ENCODE measurements around the gene RNF8.
A peak's percentile ranks its signal among the peaks of the same experiment; 100 is the strongest.
"Not testable (repeated sequence)": the region's sequence is repeated elsewhere in the genome, so short reads cannot be mapped to it uniquely, and the experiment has no call there.

RNF8 gene

GRCh38 chr6:37321516-37322415 lies 32.0 kb upstream of the RNF8 start:
- DNase-seq = no peak

- no peak for DNase-seq
Measured at GRCh38 chr6:37323580-37323979, 30.2 kb upstream of the RNF8 start.

- DNase-seq = no peak
Measured at GRCh38 chr6:37324131-37325033, 29.4 kb upstream of the RNF8 start.

- not testable (repeated sequence) for DNase-seq
Measured at GRCh38 chr6:37330345-37330744, 23.4 kb upstream of the RNF8 start.

GRCh38 chr6:37331047-37331446 lies 22.7 kb upstream of the RNF8 start:
- no peak for DNase-seq

GRCh38 chr6:37332894-37333293 lies 20.9 kb upstream of the RNF8 start:
- no peak for DNase-seq

- no peak for DNase-seq
Measured at GRCh38 chr6:37334047-37334446, 19.7 kb upstream of the RNF8 start.

- DNase-seq = not testable (repeated sequence)
Measured at GRCh38 chr6:37338317-37338716, 15.5 kb upstream of the RNF8 start.

- DNase-seq = no peak
Measured at GRCh38 chr6:37338745-37339255, 15.0 kb upstream of the RNF8 start.

GRCh38 chr6:37339741-37340638 lies 13.8 kb upstream of the RNF8 start:
- DNase-seq = peak; percentile 45

GRCh38 chr6:37340639-37340943 lies 13.2 kb upstream of the RNF8 start:
- no peak for DNase-seq

- no peak for DNase-seq
Measured at GRCh38 chr6:37343248-37343647, 10.5 kb upstream of the RNF8 start.

- no peak for DNase-seq
Measured at GRCh38 chr6:37344308-37344707, 9.5 kb upstream of the RNF8 start.

- DNase-seq = not testable (repeated sequence)
Measured at GRCh38 chr6:37345804-37346203, 8.0 kb upstream of the RNF8 start.

- no peak for DNase-seq
Measured at GRCh38 chr6:37347177-37347576, 6.6 kb upstream of the RNF8 start.

GRCh38 chr6:37347670-37348111 lies 6.1 kb upstream of the RNF8 start:
- DNase-seq = no peak

- DNase-seq = no peak
Measured at GRCh38 chr6:37351027-37351426, 2.8 kb upstream of the RNF8 start.

GRCh38 chr6:37352384-37352783 lies 1.4 kb upstream of the RNF8 start:
- DNase-seq = no peak

- no peak for DNase-seq
Measured at GRCh38 chr6:37354526-37355384, 972 bp downstream of the RNF8 start.

GRCh38 chr6:37357288-37357687 lies 3.5 kb downstream of the RNF8 start:
- DNase-seq = no peak

GRCh38 chr6:37357860-37358259 lies 4.1 kb downstream of the RNF8 start:
- no peak for DNase-seq

GRCh38 chr6:37359039-37359438 lies 5.3 kb downstream of the RNF8 start:
- DNase-seq = no peak

All from NCI-H774 (cell line).